Body of pancreas (tissue), 4 donors: ENCODE data around the gene NISCH. TPM values are rescaled to one million over a fixed set of nuclear protein-coding genes. Genes with fewer than 3 reads are reported as not detected.

Experiments
- ATAC-seq: fragments of 150-250 bp; one replicate; pipeline ENCODE4 v1.9.1; 2016
- DNase-seq, 4 donors: peaks; one replicate each; pipeline ENCODE4 v3.0.0-alpha.2; 2019
- H3K27ac ChIP-seq, 4 donors: fragments of 200-600 bp; sonication (generic); 1 replicate in 3 of 4; 2 replicates in 1 of 4; pipeline versions ENCODE4 v1.5.1 to v1.6.1; 2016 to 2019; ENCODE audit warnings: mild to moderate bottlenecking in 1 of 4, mixed read lengths in 1 of 4, moderate library complexity in 1 of 4
- H3K27me3 ChIP-seq, 2 donors: fragments of 200-600 bp; sonication (generic); one replicate each; pipeline ENCODE4 v1.6.0; 2016; ENCODE audit warnings: mild to moderate bottlenecking in 1 of 2
- H3K36me3 ChIP-seq, 2 donors: fragments of 200-600 bp; sonication (generic); replicated peaks in 1 of 2; 2 replicates each; pipeline ENCODE4 v1.5.1; 2016; ENCODE audit warnings: low read depth in 2 of 2; ENCODE audit not compliant: insufficient read depth in 1 of 2
- H3K4me1 ChIP-seq: fragments of 200-600 bp; sonication (generic); one replicate; pipeline ENCODE4 v1.6.0; 2016
- H3K4me3 ChIP-seq, 2 donors: fragments of 200-600 bp; sonication (generic); 1 replicate in 1 of 2; 2 replicates in 1 of 2; pipeline ENCODE4 v1.5.1; 2016 to 2019
- H3K9me3 ChIP-seq, 3 donors: fragments of 200-600 bp; sonication (generic); 1 replicate in 2 of 3; 2 replicates in 1 of 3; pipeline ENCODE4 v1.5.1; 2016
- POLR2A ChIP-seq, 3 donors: fragments of 450-650 bp; IDR thresholded peaks; one replicate each; pipeline ENCODE4 v1.6.1; 2016; ENCODE audit warnings: antibody characterized with exemption in 3 of 3, mild to moderate bottlenecking in 2 of 3
- WGBS, 2 donors: methylation state at CpG; one replicate each; pipeline ENCODE4 v1.1.5; 2017; 5-methylcytosine and 5-hydroxymethylcytosine counted together
- intact Hi-C: fragments of 100-400 bp; cut with DNase I; formaldehyde crosslinking; loops from one replicate; pipeline ENCODE4 v1.15.1; 2023
- total RNA-seq, 2 donors: library from RNA; depleted of rRNA; stranded (reverse); fragments of >200 nt; gene quantifications; one replicate each; pipeline ENCODE4 v1.1.0, GENCODE V29; 2016
- TF ChIP-seq, protein P1 (sequence below), 7 experiments: fragments of 450-650 bp in 4 of 7; fragments of 200-600 bp in 3 of 7; sonication (generic) in 3 of 7; IDR thresholded peaks; one replicate each; pipeline ENCODE4 v1.5.1; 2016 to 2019; ENCODE audit warnings: antibody characterized with exemption in 7 of 7

Gene NISCH
- total RNA-seq, 2 donors from 2014 or later, result 58.9 to 115 TPM

DNA sequence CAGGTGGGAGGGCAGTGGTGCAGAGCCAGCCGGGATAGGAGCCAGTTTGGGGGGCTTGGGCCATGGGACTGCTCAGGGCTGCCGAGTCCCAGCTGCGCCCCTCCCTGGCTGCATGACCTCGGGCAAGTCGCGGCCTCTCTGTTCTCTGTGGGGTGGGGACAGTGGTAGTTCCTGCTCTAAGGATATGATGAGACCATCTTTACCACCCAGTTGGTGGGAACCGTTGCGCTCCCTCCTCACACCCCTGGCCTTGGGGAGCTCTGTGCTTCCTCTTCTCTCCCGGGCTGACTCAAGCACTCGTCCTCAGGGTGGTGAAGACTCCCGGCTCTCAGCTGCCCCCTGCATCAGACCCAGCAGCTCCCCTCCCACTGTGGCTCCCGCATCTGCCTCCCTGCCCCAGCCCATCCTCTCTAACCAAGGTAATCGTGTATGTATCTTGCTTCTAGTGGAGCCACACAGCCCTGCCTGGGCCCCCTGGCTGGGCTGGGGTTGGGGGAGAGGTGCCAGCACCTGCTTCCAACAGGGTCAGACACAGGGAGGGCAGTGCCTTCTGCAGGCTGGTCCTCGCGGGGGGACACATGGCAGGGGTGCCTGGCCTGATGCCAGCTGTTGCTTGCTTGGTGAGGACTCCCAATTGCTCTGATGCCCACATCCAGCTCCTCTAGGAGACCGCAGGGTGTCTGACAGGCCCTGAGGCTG, 24.6 kb downstream of the NISCH start:
- Histone ChIP-seq H3K27ac (no peak overlapping the region), H3K36me3 (peaks cover 0 to 41% of the 10 kb centered on the region in 2 donors), H3K4me1 (no peaks in the 10 kb centered on the region), H3K9me3 (no peaks in the 10 kb centered on the region), H3K4me3 (no peak overlapping the region), H3K27me3 (no peaks in the 10 kb centered on the region)
- no peak for ATAC-seq
- 80 to 91% methylated on average over 13 to 14 of the region's 16 CpGs for WGBS, 2 donors
- intact Hi-C loops, result no loop called here
- TF ChIP-seq, protein P1, sequence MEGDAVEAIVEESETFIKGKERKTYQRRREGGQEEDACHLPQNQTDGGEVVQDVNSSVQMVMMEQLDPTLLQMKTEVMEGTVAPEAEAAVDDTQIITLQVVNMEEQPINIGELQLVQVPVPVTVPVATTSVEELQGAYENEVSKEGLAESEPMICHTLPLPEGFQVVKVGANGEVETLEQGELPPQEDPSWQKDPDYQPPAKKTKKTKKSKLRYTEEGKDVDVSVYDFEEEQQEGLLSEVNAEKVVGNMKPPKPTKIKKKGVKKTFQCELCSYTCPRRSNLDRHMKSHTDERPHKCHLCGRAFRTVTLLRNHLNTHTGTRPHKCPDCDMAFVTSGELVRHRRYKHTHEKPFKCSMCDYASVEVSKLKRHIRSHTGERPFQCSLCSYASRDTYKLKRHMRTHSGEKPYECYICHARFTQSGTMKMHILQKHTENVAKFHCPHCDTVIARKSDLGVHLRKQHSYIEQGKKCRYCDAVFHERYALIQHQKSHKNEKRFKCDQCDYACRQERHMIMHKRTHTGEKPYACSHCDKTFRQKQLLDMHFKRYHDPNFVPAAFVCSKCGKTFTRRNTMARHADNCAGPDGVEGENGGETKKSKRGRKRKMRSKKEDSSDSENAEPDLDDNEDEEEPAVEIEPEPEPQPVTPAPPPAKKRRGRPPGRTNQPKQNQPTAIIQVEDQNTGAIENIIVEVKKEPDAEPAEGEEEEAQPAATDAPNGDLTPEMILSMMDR (IDR thresholded peaks at IDR 0.05), result no peak
- no peak for TF ChIP-seq POLR2A (IDR thresholded peaks at IDR 0.05)
- no peak for DNase-seq

DNA sequence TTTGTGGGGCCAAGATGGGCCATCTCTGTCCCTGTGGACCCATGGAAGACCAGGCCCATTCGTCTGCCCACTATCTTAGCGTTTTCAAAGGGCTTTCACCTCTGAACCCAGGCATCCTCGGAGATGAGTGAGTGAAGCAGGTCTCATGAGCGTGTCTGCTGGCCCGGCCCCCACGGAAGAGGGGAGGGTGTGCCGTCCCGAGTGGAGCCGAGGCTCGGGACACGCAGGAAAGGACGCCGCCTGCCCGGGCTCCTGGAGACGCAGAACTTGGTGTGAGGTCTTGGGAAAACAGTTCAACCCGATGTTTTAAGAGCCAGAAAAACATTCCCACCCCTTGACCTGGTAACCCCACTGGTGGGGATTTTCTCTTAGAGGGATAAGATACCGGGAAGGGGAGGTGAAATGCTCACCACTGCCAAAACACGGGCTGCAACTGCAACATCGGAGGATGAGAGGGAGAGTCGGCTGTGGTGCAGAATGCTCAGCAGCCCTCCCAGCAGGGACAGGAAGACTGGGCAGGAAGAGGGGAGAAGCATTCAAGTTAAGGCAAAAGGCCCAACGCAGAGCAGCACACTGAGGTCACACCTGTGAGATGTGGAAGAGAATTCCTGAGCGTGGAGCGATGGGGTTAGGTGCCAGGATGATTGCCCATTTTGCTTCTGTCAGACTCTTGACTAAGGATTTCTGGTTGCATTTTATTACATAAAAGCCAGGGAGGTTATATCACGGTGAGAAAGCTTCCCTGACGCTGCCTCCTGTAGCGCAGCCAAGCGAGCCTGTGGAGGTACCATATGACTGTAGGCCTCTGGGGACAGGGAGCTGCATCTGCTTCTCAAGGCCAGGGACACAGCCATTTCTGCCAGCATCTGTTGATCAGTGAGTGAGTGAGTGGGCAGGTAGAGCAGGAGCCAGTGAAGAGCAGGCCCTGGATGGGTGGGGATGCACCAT, 25.6 kb downstream of the NISCH start:
- intact Hi-C loops, result no loop called here
- Histone ChIP-seq H3K36me3 (peaks cover 0 to 31% of the 10 kb centered on the region in 2 donors), H3K4me3 (no peak overlapping the region), H3K27me3 (no peaks in the 10 kb centered on the region), H3K4me1 (no peaks in the 10 kb centered on the region), H3K9me3 (no peaks in the 10 kb centered on the region), H3K27ac (no peak overlapping the region)
- ATAC-seq, result no peak
- no peak for DNase-seq
- TF ChIP-seq POLR2A (IDR thresholded peaks at IDR 0.05), result no peak
- TF ChIP-seq, protein P1 (IDR thresholded peaks at IDR 0.05), result no peak
- 91 to 93% methylated on average over 19 to 27 of the region's 27 CpGs for WGBS, 2 donors

DNA sequence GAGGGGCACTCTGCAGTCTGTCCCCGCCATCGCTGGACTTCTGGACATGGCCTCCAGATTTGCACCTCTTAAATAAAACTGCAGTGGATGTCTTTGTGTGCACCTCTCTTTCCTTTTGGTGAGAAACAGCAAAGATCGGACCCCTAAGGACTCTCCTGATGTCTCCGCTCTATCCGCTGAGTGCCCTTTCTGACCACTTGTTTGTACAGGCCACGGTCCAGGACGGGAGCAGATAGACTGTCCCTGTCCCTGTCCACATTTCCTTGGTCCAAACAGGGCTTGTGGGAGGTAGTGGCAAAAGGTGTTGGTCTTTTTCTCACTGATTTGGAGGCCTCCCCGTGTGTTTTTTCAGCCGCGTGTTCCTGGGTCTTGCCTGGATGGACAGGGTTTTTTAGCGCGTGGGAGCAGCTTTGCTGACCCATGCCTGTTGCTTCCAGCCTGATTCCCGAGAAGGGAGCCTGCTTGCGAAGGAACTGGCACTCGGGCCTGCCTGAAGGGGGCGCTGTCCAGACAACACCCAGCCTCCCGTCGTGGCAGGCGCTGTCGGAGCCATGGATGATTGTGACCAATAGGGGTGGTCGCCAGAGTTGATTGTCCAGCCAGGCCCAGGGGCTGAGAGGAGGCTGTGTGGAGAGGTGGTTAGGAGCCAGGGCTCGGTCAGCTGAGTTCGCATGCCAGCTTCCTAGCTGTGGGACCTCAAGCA, 26.6 kb downstream of the NISCH start:
- no peak overlapping the region for H3K4me3 ChIP-seq
- H3K4me1 ChIP-seq, result no peaks in the 10 kb centered on the region
- H3K9me3 ChIP-seq, result no peaks in the 10 kb centered on the region
- no peaks in the 10 kb centered on the region for H3K27me3 ChIP-seq
- ATAC-seq (no peak), DNase-seq (peak in 1 of 4 donors; percentile 30)
- TF ChIP-seq, protein P1 (IDR thresholded peaks at IDR 0.05), result no peak
- TF ChIP-seq POLR2A (IDR thresholded peaks at IDR 0.05), result no peak
- WGBS, 2 donors, result 87 to 92% methylated on average over 17 to 23 of the region's 23 CpGs
- peaks cover 0 to 26% of the 10 kb centered on the region in 2 donors for H3K36me3 ChIP-seq
- intact Hi-C loops, result no loop called here
- H3K27ac ChIP-seq, result no peak overlapping the region

DNA sequence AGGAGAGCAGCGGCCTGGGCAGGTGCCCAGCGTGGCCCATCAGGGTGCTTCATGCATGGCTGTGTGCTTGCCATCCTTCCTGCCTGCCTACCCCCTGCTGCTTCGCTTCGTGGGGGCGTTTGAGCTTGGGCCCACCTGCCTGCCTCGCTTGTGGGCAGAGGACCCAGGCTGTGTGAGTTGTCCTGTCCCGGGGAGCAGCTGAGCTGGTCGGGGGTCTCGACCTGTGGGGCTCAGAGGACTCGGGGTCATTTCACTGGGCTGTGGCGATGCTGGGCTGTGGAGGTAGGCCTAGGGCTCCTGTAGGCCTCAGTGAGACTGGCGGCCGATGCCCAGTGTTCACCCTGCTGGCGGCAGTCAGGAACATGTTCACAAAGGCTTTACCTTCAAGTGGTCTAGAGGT, 27.7 kb downstream of the NISCH start:
- Histone ChIP-seq H3K27me3 (no peaks in the 10 kb centered on the region), H3K4me1 (no peaks in the 10 kb centered on the region), H3K36me3 (peaks cover 0 to 22% of the 10 kb centered on the region in 2 donors), H3K27ac (peak overlapping the region in 1 of 4 donors; percentile 20), H3K9me3 (no peaks in the 10 kb centered on the region), H3K4me3 (no peak overlapping the region)
- no peak for ATAC-seq
- TF ChIP-seq POLR2A (IDR thresholded peaks at IDR 0.05), result no peak
- TF ChIP-seq, protein P1 (IDR thresholded peaks at IDR 0.05), result no peak
- WGBS, 2 donors, result 87% methylated on average over 14 of the region's 14 CpGs; no CpG with 5 or more reads in 1 of the 2 donors
- intact Hi-C loops, result no loop called here
- no peak for DNase-seq
